Right hindlimb (tissue), 1 donor: Measurements from ENCODE around the gene FEN1.

ENCODE experiments used
- DNase-seq: peaks from one replicate; pipeline ENCODE4 v3.0.0-alpha.2; 2018

The FEN1 gene

GRCh38 chr11:61826930-61827570 is 34.3 kb downstream of the FEN1 start:
- peak; percentile 43 for DNase-seq

- DNase-seq = peak; percentile 99
Measured at GRCh38 chr11:61827571-61828378, 35.1 kb downstream of the FEN1 start, which contains the start of gene FADS2. FADS2 (plus strand) TSS chr11:61828300; CDS start chr11:61828391, 91 bp downstream.

- DNase-seq = no peak
Measured at GRCh38 chr11:61828379-61828628, 35.6 kb downstream of the FEN1 start.

- DNase-seq = peak; percentile 62
Measured at GRCh38 chr11:61828629-61829407, 36.1 kb downstream of the FEN1 start.

GRCh38 chr11:61829806-61830205 is 37.1 kb downstream of the FEN1 start:
- no peak for DNase-seq

GRCh38 chr11:61830237-61831105 is 37.8 kb downstream of the FEN1 start:
- DNase-seq = no peak

GRCh38 chr11:61832207-61832606 is 39.5 kb downstream of the FEN1 start:
- no peak for DNase-seq

GRCh38 chr11:61832754-61833153 is 40.0 kb downstream of the FEN1 start:
- DNase-seq = no peak

GRCh38 chr11:61833471-61833870 is 40.8 kb downstream of the FEN1 start:
- no peak for DNase-seq

- no peak for DNase-seq
Measured at GRCh38 chr11:61833926-61834277, 41.2 kb downstream of the FEN1 start.

- DNase-seq = peak; percentile 77
Measured at GRCh38 chr11:61834278-61835048, 41.8 kb downstream of the FEN1 start.

GRCh38 chr11:61836193-61836592 is 43.5 kb downstream of the FEN1 start:
- DNase-seq = no peak

- no peak for DNase-seq
Measured at GRCh38 chr11:61837411-61838005, 44.8 kb downstream of the FEN1 start.

- no peak for DNase-seq
Measured at GRCh38 chr11:61838501-61838900, 45.8 kb downstream of the FEN1 start.

GRCh38 chr11:61838921-61839320 is 46.2 kb downstream of the FEN1 start:
- DNase-seq = no peak

- no peak for DNase-seq
Measured at GRCh38 chr11:61839742-61840141, 47.0 kb downstream of the FEN1 start.

GRCh38 chr11:61840371-61840770 is 47.7 kb downstream of the FEN1 start:
- DNase-seq = no peak

GRCh38 chr11:61841636-61842527 is 49.2 kb downstream of the FEN1 start:
- no peak for DNase-seq

GRCh38 chr11:61842528-61842820 is 49.8 kb downstream of the FEN1 start:
- DNase-seq = no peak

- DNase-seq = peak; percentile 76
Measured at GRCh38 chr11:61844909-61845565, 52.3 kb downstream of the FEN1 start.
